Neural progenitor cell (in vitro differentiated cells): ENCODE data around the gene SLC2A13. TPM values are rescaled to one million over a fixed set of nuclear protein-coding genes. Genes with fewer than 3 reads are reported as not detected.

ENCODE experiments used
- DNase-seq: peaks from one replicate; pipeline ENCODE4 v3.0.0-alpha.2; 2016; ENCODE audit warnings: low spot score
- H2AFZ ChIP-seq: fragments of 200-600 bp; sonication (generic); replicated peaks from 2 replicates; pipeline ENCODE4 v1.6.1; 2016; ENCODE audit warnings: antibody characterized with exemption
- H3F3A ChIP-seq: fragments of 200-600 bp; sonication (generic); 2 replicates; pipeline ENCODE4 v1.6.1; 2016; ENCODE audit warnings: antibody characterized with exemption, low read depth
- H3K27ac ChIP-seq: fragments of 200-600 bp; sonication (generic); 2 replicates; pipeline ENCODE4 v1.5.1; 2016; ENCODE audit warnings: mild to moderate bottlenecking
- H3K27me3 ChIP-seq: fragments of 200-600 bp; sonication (generic); 2 replicates; pipeline ENCODE4 v1.6.1; 2016; ENCODE audit warnings: mild to moderate bottlenecking, moderate library complexity
- H3K36me3 ChIP-seq: fragments of 200-600 bp; sonication (generic); 2 replicates; pipeline ENCODE4 v1.5.1; 2016
- H3K4me1 ChIP-seq: fragments of 200-600 bp; sonication (generic); 2 replicates; pipeline ENCODE4 v1.6.1; 2016; ENCODE audit warnings: mixed run types
- H3K4me2 ChIP-seq: fragments of 200-600 bp; sonication (generic); 2 replicates; pipeline ENCODE4 v1.6.1; 2016
- H3K4me3 ChIP-seq: fragments of 200-600 bp; sonication (generic); 2 replicates; pipeline ENCODE4 v1.5.1; 2016
- H3K79me2 ChIP-seq: fragments of 200-600 bp; sonication (generic); 2 replicates; pipeline ENCODE4 v1.6.1; 2016; ENCODE audit warnings: low read depth
- H3K9ac ChIP-seq: fragments of 200-600 bp; sonication (generic); 2 replicates; pipeline ENCODE4 v1.6.1; 2016
- H3K9me3 ChIP-seq: fragments of 200-600 bp; sonication (generic); 2 replicates; pipeline ENCODE4 v1.5.1; 2016; ENCODE audit warnings: low read depth
- H4K20me1 ChIP-seq: fragments of 200-600 bp; sonication (generic); 2 replicates; pipeline ENCODE4 v1.6.1; 2016; ENCODE audit warnings: low read depth
- H3K27ac Mint-ChIP-seq: 3 replicates; pipeline ENCODE4 v1.8.0; 2021; ENCODE audit warnings: mixed read lengths
- H3K27me3 Mint-ChIP-seq: 2 replicates; pipeline ENCODE4 v1.8.0; 2022; ENCODE audit warnings: low read depth, mild to moderate bottlenecking, inconsistent platforms, moderate library complexity, mixed read lengths; ENCODE audit not compliant: insufficient read depth
- H3K36me3 Mint-ChIP-seq: 3 replicates; pipeline ENCODE4 v1.8.0; 2021; ENCODE audit warnings: mixed read lengths
- H3K4me1 Mint-ChIP-seq: 3 replicates; pipeline ENCODE4 v1.8.0; 2021; ENCODE audit warnings: mixed read lengths
- H3K4me3 Mint-ChIP-seq: 3 replicates; pipeline ENCODE4 v1.8.0; 2021; ENCODE audit warnings: mild to moderate bottlenecking, moderate library complexity, mixed read lengths
- H3K9me3 Mint-ChIP-seq: 3 replicates; pipeline ENCODE4 v1.8.0; 2020; ENCODE audit warnings: mixed read lengths
- CTCF ChIP-seq: fragments of 200-600 bp; sonication (generic); IDR thresholded peaks from 2 replicates; pipeline ENCODE4 v1.5.1; 2017; ENCODE audit warnings: antibody characterized with exemption, mild to moderate bottlenecking
- EZH2 ChIP-seq: fragments of 200-600 bp; sonication (generic); IDR thresholded peaks from 2 replicates; pipeline ENCODE4 v1.6.1; 2017; ENCODE audit warnings: antibody characterized with exemption, mild to moderate bottlenecking, moderate library complexity
- EZH2phosphoT487 ChIP-seq: fragments of 200-600 bp; sonication (generic); IDR thresholded peaks from 2 replicates; pipeline ENCODE4 v1.6.1; 2017; ENCODE audit warnings: antibody characterized with exemption
- total RNA-seq: library from RNA; depleted of rRNA; stranded (reverse); fragments of >200 nt; gene quantifications from 2 replicates; pipeline ENCODE4 v1.2.3, GENCODE V29; 2015; ENCODE audit warnings: low replicate concordance

Gene SLC2A13
- total RNA-seq, 1 donor from 2014 or later = 11.1 TPM

GRCh38 chr12:40138526-40138925 lies 32.6 kb upstream of the SLC2A13 start:
- H3K36me3 ChIP-seq = no peaks in the 10 kb centered on the region
- Mint-ChIP-seq H3K27ac (no peak overlapping the region), H3K4me3 (no peak overlapping the region), H3K4me1 (peaks cover 10% of the 10 kb centered on the region), H3K27me3 (no peaks in the 10 kb centered on the region), H3K36me3 (no peaks in the 10 kb centered on the region), H3K9me3 (no peaks in the 10 kb centered on the region)
- no peaks in the 10 kb centered on the region for H3K9me3 ChIP-seq
- H3K27ac ChIP-seq = no peak overlapping the region
- DNase-seq = no peak
- no peak overlapping the region for H3K4me2 ChIP-seq
- H3K4me1 ChIP-seq = peaks cover 2% of the 10 kb centered on the region
- no peak overlapping the region for H2AFZ ChIP-seq
- H3K27me3 ChIP-seq = no peaks in the 10 kb centered on the region
- no peaks in the 10 kb centered on the region for H4K20me1 ChIP-seq
- no peak overlapping the region for H3K9ac ChIP-seq
- H3K4me3 ChIP-seq = no peak overlapping the region
- peaks cover 2% of the 10 kb centered on the region for H3F3A ChIP-seq
- TF ChIP-seq EZH2phosphoT487 (no peak), CTCF (no peak), EZH2 (no peak)
- no peaks in the 10 kb centered on the region for H3K79me2 ChIP-seq

- Histone ChIP-seq H4K20me1 (no peaks in the 10 kb centered on the region), H3K9ac (no peak overlapping the region), H3K4me3 (no peak overlapping the region), H3K27me3 (no peaks in the 10 kb centered on the region), H3K4me1 (peaks cover 11% of the 10 kb centered on the region), H3K36me3 (no peaks in the 10 kb centered on the region), H3K27ac (no peak overlapping the region), H3K4me2 (no peak overlapping the region), H3K9me3 (no peaks in the 10 kb centered on the region), H3F3A (peaks cover 12% of the 10 kb centered on the region), H2AFZ (no peak overlapping the region), H3K79me2 (no peaks in the 10 kb centered on the region)
- no peak for DNase-seq
- H3K27me3 Mint-ChIP-seq = no peaks in the 10 kb centered on the region
- no peaks in the 10 kb centered on the region for H3K9me3 Mint-ChIP-seq
- TF ChIP-seq EZH2phosphoT487 (no peak), EZH2 (no peak), CTCF (no peak)
- peaks cover 15% of the 10 kb centered on the region for H3K4me1 Mint-ChIP-seq
- no peaks in the 10 kb centered on the region for H3K36me3 Mint-ChIP-seq
- H3K4me3 Mint-ChIP-seq = no peak overlapping the region
- no peak overlapping the region for H3K27ac Mint-ChIP-seq
These were observed 31.4 kb upstream of the SLC2A13 start for GRCh38 chr12:40137252-40137651.

GRCh38 chr12:40127408-40127807 lies 21.5 kb upstream of the SLC2A13 start:
- Histone ChIP-seq H3K27ac (no peak overlapping the region), H3K9ac (no peak overlapping the region), H3K9me3 (no peaks in the 10 kb centered on the region), H3K4me1 (no peaks in the 10 kb centered on the region), H3K36me3 (no peaks in the 10 kb centered on the region), H3F3A (no peaks in the 10 kb centered on the region), H4K20me1 (no peaks in the 10 kb centered on the region), H3K27me3 (no peaks in the 10 kb centered on the region), H2AFZ (no peak overlapping the region), H3K4me3 (no peak overlapping the region), H3K79me2 (no peaks in the 10 kb centered on the region), H3K4me2 (no peak overlapping the region)
- TF ChIP-seq EZH2 (no peak), EZH2phosphoT487 (no peak), CTCF (no peak)
- no peaks in the 10 kb centered on the region for H3K27me3 Mint-ChIP-seq
- no peak overlapping the region for H3K4me3 Mint-ChIP-seq
- no peak overlapping the region for H3K27ac Mint-ChIP-seq
- H3K9me3 Mint-ChIP-seq = no peaks in the 10 kb centered on the region
- no peak for DNase-seq
- no peaks in the 10 kb centered on the region for H3K4me1 Mint-ChIP-seq
- no peaks in the 10 kb centered on the region for H3K36me3 Mint-ChIP-seq
